ENCODE measurements around the gene C1QTNF1.
"Not testable (repeated sequence)": the region's sequence is repeated elsewhere in the genome, so short reads cannot be mapped to it uniquely, and the experiment has no call there.

C1QTNF1 gene

GRCh38 chr17:79057737-79058385, 33.9 kb downstream of the C1QTNF1 start:
- DNase-seq: no peak

GRCh38 chr17:79062691-79063090, 38.7 kb downstream of the C1QTNF1 start:
- DNase-seq: no peak

- DNase-seq: no peak
Observed at GRCh38 chr17:79064026-79064425, 40.1 kb downstream of the C1QTNF1 start.

GRCh38 chr17:79065105-79065670, 41.2 kb downstream of the C1QTNF1 start:
- no peak for DNase-seq

- no peak for DNase-seq
Observed at GRCh38 chr17:79066963-79067362, 43.0 kb downstream of the C1QTNF1 start.

GRCh38 chr17:79070266-79070880, 46.4 kb downstream of the C1QTNF1 start:
- no peak for DNase-seq

- DNase-seq: no peak
Observed at GRCh38 chr17:79071161-79071740, 47.3 kb downstream of the C1QTNF1 start.

GRCh38 chr17:79072544-79072943, 48.6 kb downstream of the C1QTNF1 start:
- no peak for DNase-seq

- no peak for DNase-seq
Observed at GRCh38 chr17:79073016-79073705, 49.2 kb downstream of the C1QTNF1 start.

- no peak for DNase-seq
Observed at GRCh38 chr17:79073706-79074088, 49.7 kb downstream of the C1QTNF1 start.

GRCh38 chr17:79074121-79074648, 50.2 kb downstream of the C1QTNF1 start:
- not testable (repeated sequence) for DNase-seq

GRCh38 chr17:79074649-79075445, 50.9 kb downstream of the C1QTNF1 start, which contains the start of gene ENGASE:
ENGASE (plus strand) TSS chr17:79074824; CDS start chr17:79074945, 121 bp downstream.
- DNase-seq: peak; percentile 99

GRCh38 chr17:79075446-79075750, 51.4 kb downstream of the C1QTNF1 start:
- DNase-seq: no peak

- DNase-seq: no peak
Observed at GRCh38 chr17:79075861-79076406, 52.0 kb downstream of the C1QTNF1 start.

- no peak for DNase-seq
Observed at GRCh38 chr17:79077587-79077986, 53.6 kb downstream of the C1QTNF1 start.

- DNase-seq: no peak
Observed at GRCh38 chr17:79078476-79079190, 54.7 kb downstream of the C1QTNF1 start.

- no peak for DNase-seq
Observed at GRCh38 chr17:79079421-79080200, 55.6 kb downstream of the C1QTNF1 start.

- no peak for DNase-seq
Observed at GRCh38 chr17:79080349-79080748, 56.4 kb downstream of the C1QTNF1 start.

GRCh38 chr17:79080761-79081290, 56.9 kb downstream of the C1QTNF1 start:
- DNase-seq: no peak

GRCh38 chr17:79081571-79082276, 57.8 kb downstream of the C1QTNF1 start:
- no peak for DNase-seq

Data from islet precursor cell (in vitro differentiated cells).